Hematopoietic multipotent progenitor cell treated with erythropoietin and hydrocortisone succinate and interleukin-3 and kit ligand, for 17 days (in vitro differentiated cells): Measurements from ENCODE around the gene ADSL.

Experiments used
- DNase-seq: peaks from one replicate; pipeline ENCODE4 v3.0.0-alpha.2; 2015; ENCODE audit warnings: low spot score

Gene ADSL

GRCh38 chr22:40405178-40406062, 59.1 kb downstream of the ADSL start:
- DNase-seq: no peak

- no peak for DNase-seq
These were observed 60.0 kb downstream of the ADSL start for GRCh38 chr22:40406063-40406890.

GRCh38 chr22:40407021-40407761, 60.9 kb downstream of the ADSL start:
- no peak for DNase-seq

GRCh38 chr22:40407831-40408717, 61.8 kb downstream of the ADSL start:
- no peak for DNase-seq

GRCh38 chr22:40408718-40409612, 62.7 kb downstream of the ADSL start:
- no peak for DNase-seq

- no peak for DNase-seq
These were observed 63.4 kb downstream of the ADSL start for GRCh38 chr22:40409613-40410113.

GRCh38 chr22:40410272-40410671, 64.0 kb downstream of the ADSL start:
- no peak for DNase-seq

GRCh38 chr22:40410731-40411505, 64.6 kb downstream of the ADSL start:
- DNase-seq: no peak

- DNase-seq: no peak
These were observed 65.2 kb downstream of the ADSL start for GRCh38 chr22:40411506-40411861.

- DNase-seq: no peak
These were observed 66.1 kb downstream of the ADSL start for GRCh38 chr22:40412441-40412840.

GRCh38 chr22:40413873-40414272, 67.6 kb downstream of the ADSL start:
- no peak for DNase-seq

- no peak for DNase-seq
These were observed 68.0 kb downstream of the ADSL start for GRCh38 chr22:40414311-40414710.

GRCh38 chr22:40414838-40415505, 68.7 kb downstream of the ADSL start:
- DNase-seq: no peak

- DNase-seq: no peak
These were observed 69.4 kb downstream of the ADSL start for GRCh38 chr22:40415531-40416266.

GRCh38 chr22:40416267-40416570, 69.9 kb downstream of the ADSL start:
- no peak for DNase-seq

GRCh38 chr22:40416636-40417035, 70.3 kb downstream of the ADSL start:
- no peak for DNase-seq

GRCh38 chr22:40417041-40417440, 70.7 kb downstream of the ADSL start:
- no peak for DNase-seq

GRCh38 chr22:40417881-40418280, 71.6 kb downstream of the ADSL start:
- DNase-seq: no peak
